Measurements from ENCODE around the gene CDH26. TPM values are rescaled to one million over a fixed set of nuclear protein-coding genes. Genes with fewer than 3 reads are reported as not detected.
A peak's percentile ranks its signal among the peaks of the same experiment; 100 is the strongest.

CDH26 gene
- polyA plus RNA-seq, 3 donors: 1.3 to 3.0 (median 2.0) TPM

- WGBS (ENCODE audit: insufficient coverage): 100% methylated on average over 2 of the region's 8 CpGs
- Histone ChIP-seq H3K27me3 (ENCODE audit: control insufficient read depth in 2 of 2, insufficient read depth in 2 of 2, low read length in 2 of 2) (no peaks in the 10 kb centered on the region), H3K9ac (ENCODE audit: insufficient read depth, low read length, poor library complexity, severe bottlenecking) (no peak overlapping the region), H2AFZ (ENCODE audit: insufficient read depth, low read depth, low read length, poor library complexity, severe bottlenecking) (no peak overlapping the region), H3K4me3 (replicated peaks in 1 of 3; ENCODE audit: low read depth in 2 of 3, low read length in 3 of 3) (no peak overlapping the region), H3K36me3 (replicated peaks in 1 of 2; ENCODE audit: control insufficient read depth in 1 of 2, insufficient read depth in 2 of 2, low read length in 2 of 2) (no peaks in the 10 kb centered on the region), H4K20me1 (ENCODE audit: insufficient read depth, low read length) (no peaks in the 10 kb centered on the region), H3K27ac (ENCODE audit: low read depth in 1 of 2, low read length in 2 of 2) (no peak overlapping the region), H3K79me2 (ENCODE audit: insufficient read depth, low read length) (no peaks in the 10 kb centered on the region), H3K4me2 (replicated peaks; ENCODE audit: extremely low read depth, low read length, poor library complexity, severe bottlenecking) (no peak overlapping the region), H3K9me3 (replicated peaks in 1 of 2; ENCODE audit: control insufficient read depth in 1 of 2, insufficient read depth in 1 of 2, low read length in 2 of 2) (no peaks in the 10 kb centered on the region), H3K4me1 (ENCODE audit: control insufficient read depth in 1 of 2, insufficient read depth in 2 of 2, low read length in 2 of 2) (peaks cover 13 to 21% of the 10 kb centered on the region in 2 donors)
- H3K4me3 Mint-ChIP-seq: no peak overlapping the region
- DNase-seq: no peak
- no peak for TF ChIP-seq CTCF (IDR thresholded peaks at IDR 0.05)
- peaks cover 0 to 1% (median 0%) of the 10 kb centered on the region in 7 donors for H3K9me3 Mint-ChIP-seq
- H3K36me3 Mint-ChIP-seq: peaks cover 9% of the 10 kb centered on the region in 2 donors
- peaks cover 0 to 3% (median 0%) of the 10 kb centered on the region in 3 donors for H3K27me3 Mint-ChIP-seq (ENCODE audit: low read depth in 3 of 3)
- peaks cover 21% of the 10 kb centered on the region for H3K4me1 Mint-ChIP-seq
- intact Hi-C loops (cut with micrococcal nuclease): no loop called here
- H3K27ac Mint-ChIP-seq: peak overlapping the region in 3 of 7 donors; percentile 18 to 41 (median 26)
Measured at GRCh38 chr20:60000271-60001042, 42.2 kb downstream of the CDH26 start.

- H3K4me1 Mint-ChIP-seq: peaks cover 18% of the 10 kb centered on the region
- no peak overlapping the region for H3K4me3 Mint-ChIP-seq
- Histone ChIP-seq H2AFZ (ENCODE audit: insufficient read depth, low read depth, low read length, poor library complexity, severe bottlenecking) (no peak overlapping the region), H3K9me3 (replicated peaks in 1 of 2; ENCODE audit: control insufficient read depth in 1 of 2, insufficient read depth in 1 of 2, low read length in 2 of 2) (no peaks in the 10 kb centered on the region), H3K4me1 (ENCODE audit: control insufficient read depth in 1 of 2, insufficient read depth in 2 of 2, low read length in 2 of 2) (peaks cover 13 to 15% of the 10 kb centered on the region in 2 donors), H3K4me3 (replicated peaks in 1 of 3; ENCODE audit: low read depth in 2 of 3, low read length in 3 of 3) (no peak overlapping the region), H3K79me2 (ENCODE audit: insufficient read depth, low read length) (no peaks in the 10 kb centered on the region), H3K36me3 (replicated peaks in 1 of 2; ENCODE audit: control insufficient read depth in 1 of 2, insufficient read depth in 2 of 2, low read length in 2 of 2) (no peaks in the 10 kb centered on the region), H3K27ac (ENCODE audit: low read depth in 1 of 2, low read length in 2 of 2) (no peak overlapping the region), H3K9ac (ENCODE audit: insufficient read depth, low read length, poor library complexity, severe bottlenecking) (no peak overlapping the region), H4K20me1 (ENCODE audit: insufficient read depth, low read length) (no peaks in the 10 kb centered on the region), H3K27me3 (ENCODE audit: control insufficient read depth in 2 of 2, insufficient read depth in 2 of 2, low read length in 2 of 2) (no peaks in the 10 kb centered on the region), H3K4me2 (replicated peaks; ENCODE audit: extremely low read depth, low read length, poor library complexity, severe bottlenecking) (no peak overlapping the region)
- TF ChIP-seq CTCF (IDR thresholded peaks at IDR 0.05): no peak
- WGBS (ENCODE audit: insufficient coverage): 67% methylated on average over 2 of the region's 11 CpGs
- H3K9me3 Mint-ChIP-seq: peaks cover 0 to 2% (median 0%) of the 10 kb centered on the region in 7 donors
- DNase-seq: no peak
- no peak overlapping the region for H3K27ac Mint-ChIP-seq
- intact Hi-C loops (cut with micrococcal nuclease): no loop called here
- peaks cover 0 to 3% (median 0%) of the 10 kb centered on the region in 3 donors for H3K27me3 Mint-ChIP-seq (ENCODE audit: low read depth in 3 of 3)
- H3K36me3 Mint-ChIP-seq: peaks cover 9 to 13% of the 10 kb centered on the region in 2 donors
Measured at GRCh38 chr20:60001108-60001507, 42.9 kb downstream of the CDH26 start.
